Subcutaneous adipose tissue (tissue), 4 donors: ENCODE measurements around the gene PARVB. TPM values are rescaled to one million over a fixed set of nuclear protein-coding genes. Genes with fewer than 3 reads are reported as not detected.

Source experiments
- CTCF ChIP-seq: fragments of 450-650 bp; IDR thresholded peaks from one replicate; pipeline ENCODE4 v1.5.1; 2016; ENCODE audit warnings: low read depth, mild to moderate bottlenecking, control low read depth, antibody characterized with exemption, moderate library complexity
- total RNA-seq, 4 donors: library from RNA; depleted of rRNA; stranded (reverse); fragments of >200 nt; gene quantifications; one replicate each; pipeline ENCODE4 v1.1.0, GENCODE V29; 2016

Gene PARVB
- total RNA-seq, 4 donors from 2014 or later, result 47.8 to 175 (median 52.8) TPM

GRCh38 chr22:44128958-44129618 is 105.0 kb downstream of the PARVB start:
- no peak for TF ChIP-seq CTCF

GRCh38 chr22:44129619-44129976 is 105.5 kb downstream of the PARVB start:
- TF ChIP-seq CTCF, result no peak

GRCh38 chr22:44130076-44130711 is 106.1 kb downstream of the PARVB start:
- no peak for TF ChIP-seq CTCF

- TF ChIP-seq CTCF, result no peak
These were observed 107.3 kb downstream of the PARVB start for GRCh38 chr22:44131412-44131811.

GRCh38 chr22:44131989-44132685 is 108.0 kb downstream of the PARVB start:
- TF ChIP-seq CTCF, result no peak

GRCh38 chr22:44132724-44133123 is 108.6 kb downstream of the PARVB start:
- TF ChIP-seq CTCF, result no peak

- TF ChIP-seq CTCF, result no peak
These were observed 109.1 kb downstream of the PARVB start for GRCh38 chr22:44133161-44133560.
